WTC11 (cell line): ENCODE data around the gene USP47. TPM values are rescaled to one million over a fixed set of nuclear protein-coding genes. Genes with fewer than 3 reads are reported as not detected.

ENCODE experiments used
- ATAC-seq: fragments of 200-7000 bp; cut with Tn5 transposase; 2 replicates; pipeline ENCODE4 v1.10.0; 2021; ENCODE audit warnings: mild to moderate bottlenecking, moderate library complexity
- CTCF ChIA-PET: fragments of 300-600 bp; sonication (Branson Sonifier 250); formaldehyde crosslinking; loops from one replicate; lab custom pipeline; 2021; ENCODE audit warnings: antibody characterized with exemption; lab: Charles Lee
- POLR2A ChIA-PET: fragments of 350-600 bp; sonication (Branson Sonifier 250); formaldehyde crosslinking; loops from one replicate; lab custom pipeline; 2021; ENCODE audit warnings: antibody characterized with exemption; lab: Charles Lee
- DNase-seq: peaks from one replicate; pipeline ENCODE4 v3.0.0; 2021; ENCODE audit warnings: low spot score
- H3K27ac Mint-ChIP-seq: 2 replicates; pipeline ENCODE4 v1.8.0; 2021; ENCODE audit warnings: mixed read lengths
- H3K27me3 Mint-ChIP-seq: 2 replicates; pipeline ENCODE4 v1.8.0; 2021; ENCODE audit warnings: low read depth, mild to moderate bottlenecking, moderate library complexity, mixed read lengths
- H3K36me3 Mint-ChIP-seq: 2 replicates; pipeline ENCODE4 v1.8.0; 2021; ENCODE audit warnings: mixed read lengths
- H3K4me1 Mint-ChIP-seq: 2 replicates; pipeline ENCODE4 v1.8.0; 2022; ENCODE audit warnings: mixed read lengths
- H3K4me3 Mint-ChIP-seq: 2 replicates; pipeline ENCODE4 v1.8.0; 2021; ENCODE audit warnings: mild to moderate bottlenecking, moderate library complexity, mixed read lengths
- H3K9me3 Mint-ChIP-seq: 2 replicates; pipeline ENCODE4 v1.8.0; 2021; ENCODE audit warnings: mixed read lengths
- AFF4 ChIP-seq: sonication (generic); formaldehyde crosslinking; IDR thresholded peaks from 2 replicates; pipeline ENCODE4 v1.8.1; 2023; ENCODE audit warnings: mild to moderate bottlenecking, missing genetic modification reagents, borderline replicate concordance
- CREB1 ChIP-seq: sonication (generic); formaldehyde crosslinking; IDR thresholded peaks from 2 replicates; pipeline ENCODE4 v1.8.0; 2023; ENCODE audit warnings: mild to moderate bottlenecking, missing genetic modification reagents
- ESRRA ChIP-seq: sonication (generic); formaldehyde crosslinking; IDR thresholded peaks from 2 replicates; pipeline ENCODE4 v1.8.1; 2022; ENCODE audit warnings: mild to moderate bottlenecking, missing genetic modification reagents, borderline replicate concordance
- ETV6 ChIP-seq: sonication (generic); formaldehyde crosslinking; IDR thresholded peaks from 2 replicates; pipeline ENCODE4 v1.8.1; 2022; ENCODE audit warnings: mild to moderate bottlenecking, missing genetic modification reagents
- FOXP1 ChIP-seq: sonication (generic); formaldehyde crosslinking; IDR thresholded peaks from 2 replicates; pipeline ENCODE4 v1.8.0; 2022; ENCODE audit warnings: missing genetic modification reagents, mild to moderate bottlenecking, moderate library complexity, borderline replicate concordance
- FOXP4 ChIP-seq: sonication (generic); formaldehyde crosslinking; IDR thresholded peaks from 2 replicates; pipeline ENCODE4 v1.8.0; 2022; ENCODE audit warnings: mild to moderate bottlenecking, missing genetic modification reagents
- HMGA2 ChIP-seq: fragments of 250-450 bp; sonication (Bioruptor Pico); IDR thresholded peaks from 2 replicates; pipeline ENCODE4 v1.4.0; 2021; ENCODE audit warnings: mild to moderate bottlenecking, moderate library complexity
- IRF2 ChIP-seq: sonication (generic); formaldehyde crosslinking; IDR thresholded peaks from 2 replicates; pipeline ENCODE4 v1.8.0; 2022; ENCODE audit warnings: low read depth, missing genetic modification reagents, borderline replicate concordance
- JUN ChIP-seq: sonication (generic); formaldehyde crosslinking; IDR thresholded peaks from 2 replicates; pipeline ENCODE4 v1.8.0; 2023; ENCODE audit warnings: mild to moderate bottlenecking, missing genetic modification reagents
- KAT7 ChIP-seq: sonication (generic); formaldehyde crosslinking; IDR thresholded peaks from 2 replicates; pipeline ENCODE4 v1.8.1; 2023; ENCODE audit warnings: missing genetic modification reagents, mild to moderate bottlenecking, borderline replicate concordance
- MXD4 ChIP-seq: fragments of 250-450 bp; sonication (Bioruptor Pico); IDR thresholded peaks from 2 replicates; pipeline ENCODE4 v1.8.0; 2021; ENCODE audit warnings: mild to moderate bottlenecking, moderate library complexity, borderline replicate concordance
- NFE2L1 ChIP-seq: sonication (generic); formaldehyde crosslinking; IDR thresholded peaks from 2 replicates; pipeline ENCODE4 v1.8.1; 2023; ENCODE audit warnings: missing genetic modification reagents
- NR3C1 ChIP-seq: sonication (generic); formaldehyde crosslinking; conservative IDR thresholded peaks from 2 replicates; pipeline ENCODE4 v1.8.1; 2023; ENCODE audit warnings: low read depth, mild to moderate bottlenecking, missing genetic modification reagents
- PRDM15 ChIP-seq: sonication (generic); formaldehyde crosslinking; IDR thresholded peaks from 2 replicates; pipeline ENCODE4 v1.8.0; 2022; ENCODE audit warnings: missing genetic modification reagents
- SOX15 ChIP-seq: fragments of 250-450 bp; sonication (Bioruptor Pico); IDR thresholded peaks from 2 replicates; pipeline ENCODE4 v1.9.0; 2021; ENCODE audit warnings: mild to moderate bottlenecking
- SP1 ChIP-seq: sonication (generic); formaldehyde crosslinking; conservative IDR thresholded peaks from 2 replicates; pipeline ENCODE4 v1.8.1; 2022; ENCODE audit warnings: missing genetic modification reagents
- USF1 ChIP-seq: sonication (generic); formaldehyde crosslinking; IDR thresholded peaks from 2 replicates; pipeline ENCODE4 v1.8.0; 2022; ENCODE audit warnings: mild to moderate bottlenecking, missing genetic modification reagents
- ZNF219 ChIP-seq: sonication (generic); formaldehyde crosslinking; IDR thresholded peaks from 2 replicates; pipeline ENCODE4 v1.8.0; 2023; ENCODE audit warnings: missing genetic modification reagents, mild to moderate bottlenecking, borderline replicate concordance
- ZNF281 ChIP-seq: sonication (generic); formaldehyde crosslinking; IDR thresholded peaks from 2 replicates; pipeline ENCODE4 v1.8.0; 2023; ENCODE audit warnings: mild to moderate bottlenecking, missing genetic modification reagents
- ZNF423 ChIP-seq: fragments of 250-450 bp; sonication (Bioruptor Pico); IDR thresholded peaks from 2 replicates; pipeline ENCODE4 v2.1.2; 2022; ENCODE audit warnings: mild to moderate bottlenecking, moderate library complexity
- total RNA-seq: library from RNA; stranded (reverse); gene quantifications from 3 replicates; pipeline ENCODE4 v1.2.3, GENCODE V29; 2021
- TF ChIP-seq, protein P1 (sequence below): sonication (generic); formaldehyde crosslinking; conservative IDR thresholded peaks from 2 replicates; pipeline ENCODE4 v1.8.1; 2022; ENCODE audit warnings: mild to moderate bottlenecking, missing genetic modification reagents

Gene USP47
- total RNA-seq, 1 experiment from 2014 or later: 19.7 TPM

- TF ChIP-seq ZNF281 (CRISPR knock-in tag): no peak
- TF ChIP-seq, protein P1, sequence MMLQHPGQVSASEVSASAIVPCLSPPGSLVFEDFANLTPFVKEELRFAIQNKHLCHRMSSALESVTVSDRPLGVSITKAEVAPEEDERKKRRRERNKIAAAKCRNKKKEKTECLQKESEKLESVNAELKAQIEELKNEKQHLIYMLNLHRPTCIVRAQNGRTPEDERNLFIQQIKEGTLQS (CRISPR knock-in tag): no peak
- TF ChIP-seq AFF4 (CRISPR knock-in tag): no peak
- TF ChIP-seq KAT7 (CRISPR knock-in tag): no peak
- TF ChIP-seq SP1 (CRISPR knock-in tag): no peak
- TF ChIP-seq CREB1 (CRISPR knock-in tag): no peak
- no peak for TF ChIP-seq HMGA2
- no peak for TF ChIP-seq ETV6
- TF ChIP-seq, all 79 proteins: peak for 0
These were observed 102.7 kb downstream of the USP47 start (continued) for GRCh38 chr11:11944444-11944843.

- peaks cover 10% of the 10 kb centered on the region for H3K36me3 Mint-ChIP-seq
- POLR2A ChIA-PET: no interaction called here
- no peaks in the 10 kb centered on the region for H3K9me3 Mint-ChIP-seq
- ATAC-seq (no peak), DNase-seq (no peak)
- H3K27ac Mint-ChIP-seq: no peak overlapping the region
- no peaks in the 10 kb centered on the region for H3K4me1 Mint-ChIP-seq
- CTCF ChIA-PET: no interaction called here
- H3K4me3 Mint-ChIP-seq: no peak overlapping the region
- no peaks in the 10 kb centered on the region for H3K27me3 Mint-ChIP-seq
- TF ChIP-seq NR3C1: no peak
- no peak for TF ChIP-seq ETV6
- TF ChIP-seq ZNF423: no peak
- TF ChIP-seq ESRRA (CRISPR knock-in tag): no peak
- TF ChIP-seq ZNF219 (CRISPR knock-in tag): no peak
These were observed 104.4 kb downstream of the USP47 start for GRCh38 chr11:11946180-11946579.

DNA sequence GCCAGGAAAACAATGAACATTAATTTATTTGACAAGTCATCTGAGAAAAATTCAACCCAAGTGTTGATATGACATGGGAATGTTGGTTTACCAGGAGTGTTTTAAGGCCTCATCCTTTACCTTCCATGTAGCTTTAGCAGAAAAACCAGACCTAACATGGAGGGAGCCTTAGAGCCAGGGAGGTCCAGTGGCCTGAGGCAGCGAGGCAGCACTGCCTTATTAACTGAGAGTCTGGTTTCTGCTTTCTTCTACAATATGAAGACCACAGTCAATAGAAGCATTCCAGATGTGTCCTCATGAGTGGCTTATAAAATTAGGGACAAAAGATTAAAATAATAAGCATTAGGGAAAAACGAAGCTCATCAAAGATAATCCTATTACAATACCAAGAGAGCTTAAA, 105.1 kb downstream of the USP47 start:
- ATAC-seq (no peak), DNase-seq (no peak)
- no peaks in the 10 kb centered on the region for H3K4me1 Mint-ChIP-seq
- H3K36me3 Mint-ChIP-seq: peaks cover 10% of the 10 kb centered on the region
- POLR2A ChIA-PET: no interaction called here
- TF ChIP-seq ZNF219 (CRISPR knock-in tag): no peak
- no peak for TF ChIP-seq PRDM15
- no peak for TF ChIP-seq IRF2
- TF ChIP-seq FOXP1: no peak
- no peak for TF ChIP-seq NFE2L1 (CRISPR knock-in tag)
- TF ChIP-seq MXD4 (CRISPR knock-in tag): no peak
- TF ChIP-seq FOXP4 (CRISPR knock-in tag): no peak
- no peak for TF ChIP-seq JUN (CRISPR knock-in tag)
- no peak for TF ChIP-seq SOX15 (CRISPR knock-in tag)
- TF ChIP-seq USF1 (CRISPR knock-in tag): no peak
- H3K4me3 Mint-ChIP-seq: no peak overlapping the region
- CTCF ChIA-PET: interaction anchor here (1.6 to 1.7 kb wide), 2 partner anchors 19 to 97 kb away, joined by 5 to 13 read pairs; no protein-coding TSS in a partner anchor
- no peaks in the 10 kb centered on the region for H3K9me3 Mint-ChIP-seq
- H3K27ac Mint-ChIP-seq: no peak overlapping the region
- no peaks in the 10 kb centered on the region for H3K27me3 Mint-ChIP-seq
